HEK293 (cell line): ENCODE results near the gene TRIM22.

Experiments used
- ATF2 ChIP-seq: fragments of 450-650 bp; formaldehyde crosslinking; IDR thresholded peaks from 2 replicates; pipeline ENCODE4 v1.5.1; 2016; ENCODE audit warnings: missing biosample characterization, missing genetic modification characterization, low read depth
- BCL6B ChIP-seq: fragments of 450-650 bp; formaldehyde crosslinking; IDR thresholded peaks from 2 replicates; pipeline ENCODE4 v1.5.1; 2017; ENCODE audit warnings: missing biosample characterization, missing genetic modification characterization
- CTCF ChIP-seq: fragments of 450-650 bp; formaldehyde crosslinking; IDR thresholded peaks from 2 replicates; pipeline ENCODE4 v1.5.1; 2016; ENCODE audit warnings: missing biosample characterization, missing genetic modification characterization
- KLF1 ChIP-seq: fragments of 450-650 bp; formaldehyde crosslinking; IDR thresholded peaks from 2 replicates; pipeline ENCODE4 v1.5.1; 2016; ENCODE audit warnings: missing biosample characterization, missing genetic modification characterization
- MEIS1 ChIP-seq: sonication (generic); formaldehyde crosslinking; IDR thresholded peaks from 2 replicates; pipeline ENCODE4 v1.8.1; 2022; ENCODE audit warnings: missing genetic modification reagents, mild to moderate bottlenecking, borderline replicate concordance
- PRDM2 ChIP-seq: fragments of 450-650 bp; formaldehyde crosslinking; IDR thresholded peaks from 2 replicates; pipeline ENCODE4 v1.5.1; 2016; ENCODE audit warnings: missing biosample characterization, missing genetic modification characterization, borderline replicate concordance
- REST ChIP-seq: fragments of 450-650 bp; formaldehyde crosslinking; IDR thresholded peaks from 2 replicates; pipeline ENCODE4 v1.5.1; 2016; ENCODE audit warnings: missing biosample characterization, missing genetic modification characterization
- WT1 ChIP-seq: fragments of 450-650 bp; formaldehyde crosslinking; IDR thresholded peaks from 2 replicates; pipeline ENCODE4 v1.5.1; 2016; ENCODE audit warnings: missing biosample characterization, missing genetic modification characterization
- ZNF10 ChIP-seq: fragments of 450-650 bp; formaldehyde crosslinking; IDR thresholded peaks from 2 replicates; pipeline ENCODE4 v1.5.1; 2017; ENCODE audit warnings: missing biosample characterization, missing genetic modification characterization
- ZNF175 ChIP-seq: fragments of 450-650 bp; formaldehyde crosslinking; IDR thresholded peaks from 2 replicates; pipeline ENCODE4 v1.5.1; 2016; ENCODE audit warnings: missing biosample characterization, missing genetic modification characterization
- ZNF248 ChIP-seq: fragments of 450-650 bp; formaldehyde crosslinking; IDR thresholded peaks from 2 replicates; pipeline ENCODE4 v1.5.1; 2017; ENCODE audit warnings: missing biosample characterization, missing genetic modification characterization
- ZNF561 ChIP-seq: fragments of 450-650 bp; IDR thresholded peaks from 2 replicates; pipeline ENCODE4 v1.5.1; 2018; ENCODE audit warnings: missing biosample characterization, missing genetic modification characterization, borderline replicate concordance
- ZNF704 ChIP-seq: fragments of 450-650 bp; formaldehyde crosslinking; IDR thresholded peaks from 2 replicates; pipeline ENCODE4 v1.5.1; 2016; ENCODE audit warnings: missing biosample characterization, missing genetic modification characterization
- ZNF837 ChIP-seq: fragments of 450-650 bp; formaldehyde crosslinking; IDR thresholded peaks from 2 replicates; pipeline ENCODE4 v1.5.1; 2016; ENCODE audit warnings: missing biosample characterization, missing genetic modification characterization

- TF ChIP-seq PRDM2 (tag by site-specific recombination) (no peak), ZNF10 (tag by site-specific recombination) (no peak), CTCF (tag by site-specific recombination) (no peak), ATF2 (tag by site-specific recombination) (no peak), ZNF837 (tag by site-specific recombination) (no peak), WT1 (no peak), ZNF561 (tag by site-specific recombination) (no peak), BCL6B (no peak), MEIS1 (CRISPR knock-in tag) (no peak), REST (tag by site-specific recombination) (no peak), ZNF175 (tag by site-specific recombination) (no peak), ZNF248 (no peak), KLF1 (tag by site-specific recombination) (no peak), ZNF704 (tag by site-specific recombination) (no peak)
Measured at GRCh38 chr11:5686426-5686825, 3.2 kb upstream of the TRIM22 start.
